Loucy (cell line): Measurements from ENCODE around the gene POMT1.

Source experiments
- H2AFZ ChIP-seq: fragments of 200-600 bp; sonication (generic); 2 replicates; pipeline ENCODE4 v1.6.0; 2016; ENCODE audit warnings: antibody characterized with exemption, mild to moderate bottlenecking, low read length, moderate library complexity
- H3F3A ChIP-seq: fragments of 200-600 bp; 2 replicates; pipeline ENCODE4 v1.6.0; 2016; ENCODE audit warnings: antibody characterized with exemption, low read depth, mild to moderate bottlenecking
- H3K27me3 ChIP-seq: fragments of 200-600 bp; sonication (generic); 2 replicates; pipeline ENCODE4 v1.6.1; 2014; ENCODE audit warnings: low read length, mild to moderate bottlenecking; ENCODE audit not compliant: insufficient read depth, poor library complexity, severe bottlenecking
- H3K36me3 ChIP-seq: fragments of 200-600 bp; sonication (generic); 2 replicates; pipeline ENCODE4 v1.6.1; 2016; ENCODE audit warnings: low read length; ENCODE audit not compliant: insufficient read depth
- H3K4me1 ChIP-seq: fragments of 200-600 bp; sonication (generic); 2 replicates; pipeline ENCODE4 v1.5.1; 2014; ENCODE audit warnings: low read length, mild to moderate bottlenecking; ENCODE audit not compliant: insufficient read depth, poor library complexity, severe bottlenecking
- H3K4me2 ChIP-seq: fragments of 200-600 bp; sonication (generic); 2 replicates; pipeline ENCODE4 v1.6.0; 2014; ENCODE audit warnings: antibody characterized with exemption, low read length, low read depth, mild to moderate bottlenecking; ENCODE audit not compliant: poor library complexity, severe bottlenecking
- H3K4me3 ChIP-seq: fragments of 200-600 bp; sonication (generic); 2 replicates; pipeline ENCODE4 v1.5.1; 2014; ENCODE audit warnings: low read length, mild to moderate bottlenecking, mixed read lengths; ENCODE audit not compliant: poor library complexity, severe bottlenecking
- H3K79me2 ChIP-seq: fragments of 200-600 bp; sonication (generic); 2 replicates; pipeline ENCODE4 v1.6.1; 2014; ENCODE audit warnings: low read length; ENCODE audit not compliant: insufficient read depth
- H3K9ac ChIP-seq: fragments of 200-600 bp; sonication (generic); 2 replicates; pipeline ENCODE4 v1.6.0; 2014; ENCODE audit warnings: mild to moderate bottlenecking, low read depth, low read length, moderate library complexity; ENCODE audit not compliant: poor library complexity, severe bottlenecking
- H3K9me2 ChIP-seq: fragments of 200-600 bp; sonication (generic); replicated peaks from 2 replicates; pipeline ENCODE4 v1.6.1; 2016; ENCODE audit warnings: low read depth, low read length, mixed read lengths
- H3K9me3 ChIP-seq: fragments of 200-600 bp; sonication (generic); 2 replicates; pipeline ENCODE4 v1.6.1; 2014; ENCODE audit warnings: mild to moderate bottlenecking, antibody characterized with exemption, low read length, low read depth; ENCODE audit not compliant: insufficient read depth
- H4K20me1 ChIP-seq: fragments of 200-600 bp; sonication (generic); 2 replicates; pipeline ENCODE4 v1.6.0; 2014; ENCODE audit warnings: antibody characterized with exemption, low read length, mild to moderate bottlenecking; ENCODE audit not compliant: insufficient read depth, poor library complexity, severe bottlenecking
- EZH2phosphoT487 ChIP-seq: fragments of 200-600 bp; IDR thresholded peaks from 2 replicates; pipeline ENCODE4 v1.6.1; 2018; ENCODE audit warnings: antibody characterized with exemption, mild to moderate bottlenecking, moderate library complexity, borderline replicate concordance
- TF ChIP-seq, protein P1 (sequence below): fragments of 200-600 bp; sonication (generic); conservative IDR thresholded peaks from 2 replicates; pipeline ENCODE4 v1.5.1; 2014; ENCODE audit warnings: mild to moderate bottlenecking, antibody characterized with exemption, low read length

Gene POMT1

GRCh38 chr9:131484051-131484445, 18.7 kb upstream of the POMT1 start:
- no peaks in the 10 kb centered on the region for H3K27me3 ChIP-seq
- no peaks in the 10 kb centered on the region for H3K79me2 ChIP-seq
- H3K9me2 ChIP-seq = no peaks in the 10 kb centered on the region
- no peaks in the 10 kb centered on the region for H3K9me3 ChIP-seq
- no peaks in the 10 kb centered on the region for H3K4me1 ChIP-seq
- H3K9ac ChIP-seq = no peak overlapping the region
- no peaks in the 10 kb centered on the region for H3F3A ChIP-seq
- H3K36me3 ChIP-seq = peaks cover 96% of the 10 kb centered on the region; the same call in 1 of the 2 replicates
- H4K20me1 ChIP-seq = peaks cover 14% of the 10 kb centered on the region
- no peak overlapping the region for H3K4me3 ChIP-seq
- TF ChIP-seq, protein P1, sequence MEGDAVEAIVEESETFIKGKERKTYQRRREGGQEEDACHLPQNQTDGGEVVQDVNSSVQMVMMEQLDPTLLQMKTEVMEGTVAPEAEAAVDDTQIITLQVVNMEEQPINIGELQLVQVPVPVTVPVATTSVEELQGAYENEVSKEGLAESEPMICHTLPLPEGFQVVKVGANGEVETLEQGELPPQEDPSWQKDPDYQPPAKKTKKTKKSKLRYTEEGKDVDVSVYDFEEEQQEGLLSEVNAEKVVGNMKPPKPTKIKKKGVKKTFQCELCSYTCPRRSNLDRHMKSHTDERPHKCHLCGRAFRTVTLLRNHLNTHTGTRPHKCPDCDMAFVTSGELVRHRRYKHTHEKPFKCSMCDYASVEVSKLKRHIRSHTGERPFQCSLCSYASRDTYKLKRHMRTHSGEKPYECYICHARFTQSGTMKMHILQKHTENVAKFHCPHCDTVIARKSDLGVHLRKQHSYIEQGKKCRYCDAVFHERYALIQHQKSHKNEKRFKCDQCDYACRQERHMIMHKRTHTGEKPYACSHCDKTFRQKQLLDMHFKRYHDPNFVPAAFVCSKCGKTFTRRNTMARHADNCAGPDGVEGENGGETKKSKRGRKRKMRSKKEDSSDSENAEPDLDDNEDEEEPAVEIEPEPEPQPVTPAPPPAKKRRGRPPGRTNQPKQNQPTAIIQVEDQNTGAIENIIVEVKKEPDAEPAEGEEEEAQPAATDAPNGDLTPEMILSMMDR = no peak
- no peak overlapping the region for H2AFZ ChIP-seq
- no peak overlapping the region for H3K4me2 ChIP-seq

- Histone ChIP-seq H3K79me2 (no peaks in the 10 kb centered on the region), H3K27me3 (no peaks in the 10 kb centered on the region), H3K4me2 (no peak overlapping the region), H3K9me2 (no peaks in the 10 kb centered on the region), H3K4me3 (no peak overlapping the region), H3K9ac (no peak overlapping the region), H2AFZ (no peak overlapping the region), H3K4me1 (no peaks in the 10 kb centered on the region), H3F3A (no peaks in the 10 kb centered on the region), H3K36me3 (peaks cover 96% of the 10 kb centered on the region; the same call in 1 of the 2 replicates), H4K20me1 (peaks cover 14% of the 10 kb centered on the region), H3K9me3 (no peaks in the 10 kb centered on the region)
- TF ChIP-seq EZH2phosphoT487 = no peak
- TF ChIP-seq, protein P1 = no peak
Observed at GRCh38 chr9:131484560-131485185, 18.0 kb upstream of the POMT1 start.

GRCh38 chr9:131485206-131485605, 17.5 kb upstream of the POMT1 start:
- H3K36me3 ChIP-seq = peaks cover 97% of the 10 kb centered on the region; the same call in 1 of the 2 replicates
- no peaks in the 10 kb centered on the region for H3K27me3 ChIP-seq
- no peaks in the 10 kb centered on the region for H3F3A ChIP-seq
- no peak overlapping the region for H3K4me2 ChIP-seq
- no peak overlapping the region for H2AFZ ChIP-seq
- H3K4me1 ChIP-seq = no peaks in the 10 kb centered on the region
- H3K9me3 ChIP-seq = no peaks in the 10 kb centered on the region
- H3K9ac ChIP-seq = no peak overlapping the region
- peaks cover 13% of the 10 kb centered on the region for H4K20me1 ChIP-seq
- no peak overlapping the region for H3K4me3 ChIP-seq
- no peaks in the 10 kb centered on the region for H3K79me2 ChIP-seq
- no peaks in the 10 kb centered on the region for H3K9me2 ChIP-seq
- TF ChIP-seq, protein P1 = no peak
- no peak for TF ChIP-seq EZH2phosphoT487
